OCI-LY7 (cell line): ENCODE results near the gene TES.

Experiments
- CTCF ChIP-seq: fragments of 200-600 bp; sonication (generic); conservative IDR thresholded peaks from 2 replicates; pipeline ENCODE4 v1.5.1; 2014; ENCODE audit warnings: mild to moderate bottlenecking, antibody characterized with exemption, low read length, moderate library complexity, mixed read lengths
- EZH2phosphoT487 ChIP-seq: fragments of 200-600 bp; sonication (generic); IDR thresholded peaks from 2 replicates; pipeline ENCODE4 v1.6.1; 2018; ENCODE audit warnings: low read depth, borderline replicate concordance, mild to moderate bottlenecking, mixed run types, antibody characterized with exemption, low read length, moderate library complexity, mixed read lengths

GRCh38 chr7:116292381-116292780 lies 82.0 kb downstream of the TES start:
- TF ChIP-seq CTCF, result no peak
- TF ChIP-seq EZH2phosphoT487, result no peak
